SK-N-MC (cell line): Measurements from ENCODE around the gene FOXL2.

ENCODE experiments used
- DNase-seq: peaks from one replicate; pipeline ENCODE4 v3.0.0-alpha.2; 2011; ENCODE audit warnings: low read depth, low spot score
- H3K27ac ChIP-seq: fragments of 200-600 bp; sonication (generic); 2 replicates; pipeline ENCODE4 v1.5.1; 2016; ENCODE audit warnings: mixed run types
- H3K36me3 ChIP-seq: fragments of 200-600 bp; sonication (generic); 2 replicates; pipeline ENCODE4 v1.6.1; 2017; ENCODE audit warnings: antibody characterized with exemption, low read length, mixed read lengths; ENCODE audit not compliant: insufficient read depth
- H3K4me3 ChIP-seq: fragments of 200-600 bp; sonication (generic); 2 replicates; pipeline ENCODE4 v1.5.1; 2016
- H3K9ac ChIP-seq: fragments of 200-600 bp; sonication (generic); 2 replicates; pipeline ENCODE4 v1.8.0; 2017; ENCODE audit warnings: mixed run types, mixed read lengths; ENCODE audit not compliant: insufficient read length
- H3K9me3 ChIP-seq: fragments of 200-600 bp; sonication (generic); 2 replicates; pipeline ENCODE4 v1.6.1; 2017; ENCODE audit warnings: low read depth, mild to moderate bottlenecking, antibody characterized with exemption, low read length, moderate library complexity, mixed read lengths
- EZH2 ChIP-seq: fragments of 200-600 bp; sonication (generic); IDR thresholded peaks from one replicate; pipeline ENCODE4 v1.6.1; 2017; ENCODE audit warnings: antibody characterized with exemption
- FOXP2 ChIP-seq: optimal IDR thresholded peaks from 2 replicates; pipeline ENCODE3; 2011; ENCODE audit warnings: mild to moderate bottlenecking, moderate library complexity; ENCODE audit not compliant: insufficient read depth; ENCODE audit errors: extremely low read length, control extremely low read depth
- POLR2AphosphoS5 ChIP-seq: IDR thresholded peaks from 2 replicates; pipeline ENCODE4 v1.6.1; 2012; ENCODE audit warnings: mild to moderate bottlenecking, low read depth, low read length, borderline replicate concordance

The FOXL2 gene

GRCh38 chr3:138907539-138907938 is 39.4 kb downstream of the FOXL2 start:
- no peak overlapping the region for H3K9ac ChIP-seq
- no peaks in the 10 kb centered on the region for H3K36me3 ChIP-seq
- TF ChIP-seq EZH2, result no peak
- TF ChIP-seq POLR2AphosphoS5, result no peak
- TF ChIP-seq FOXP2, result no peak
- H3K9me3 ChIP-seq, result no peaks in the 10 kb centered on the region
- H3K27ac ChIP-seq, result no peak overlapping the region
- no peak for DNase-seq
- H3K4me3 ChIP-seq, result no peak overlapping the region

GRCh38 chr3:138902171-138902570 is 44.8 kb downstream of the FOXL2 start:
- H3K4me3 ChIP-seq, result no peak overlapping the region
- no peak for DNase-seq
- no peaks in the 10 kb centered on the region for H3K9me3 ChIP-seq
- no peaks in the 10 kb centered on the region for H3K36me3 ChIP-seq
- H3K27ac ChIP-seq, result no peak overlapping the region
- H3K9ac ChIP-seq, result no peak overlapping the region
- TF ChIP-seq POLR2AphosphoS5 (no peak), FOXP2 (no peak), EZH2 (no peak)

- DNase-seq, result no peak
- Histone ChIP-seq H3K27ac (no peak overlapping the region), H3K4me3 (no peak overlapping the region), H3K36me3 (no peaks in the 10 kb centered on the region), H3K9ac (no peak overlapping the region), H3K9me3 (no peaks in the 10 kb centered on the region)
- no peak for TF ChIP-seq POLR2AphosphoS5
- no peak for TF ChIP-seq EZH2
- TF ChIP-seq FOXP2, result no peak
Measured at GRCh38 chr3:138901567-138901966, 45.4 kb downstream of the FOXL2 start.

GRCh38 chr3:138899351-138899991 is 47.5 kb downstream of the FOXL2 start:
- H3K4me3 ChIP-seq, result no peak overlapping the region
- no peaks in the 10 kb centered on the region for H3K36me3 ChIP-seq
- no peak overlapping the region for H3K27ac ChIP-seq
- no peaks in the 10 kb centered on the region for H3K9me3 ChIP-seq
- TF ChIP-seq POLR2AphosphoS5 (no peak), FOXP2 (no peak), EZH2 (no peak)
- DNase-seq, result no peak
- no peak overlapping the region for H3K9ac ChIP-seq

- no peaks in the 10 kb centered on the region for H3K9me3 ChIP-seq
- H3K4me3 ChIP-seq, result no peak overlapping the region
- H3K9ac ChIP-seq, result no peak overlapping the region
- TF ChIP-seq POLR2AphosphoS5 (no peak), EZH2 (no peak), FOXP2 (no peak)
- no peaks in the 10 kb centered on the region for H3K36me3 ChIP-seq
- no peak for DNase-seq
- H3K27ac ChIP-seq, result no peak overlapping the region
Measured at GRCh38 chr3:138898708-138899107, 48.2 kb downstream of the FOXL2 start.

- no peaks in the 10 kb centered on the region for H3K36me3 ChIP-seq
- no peak overlapping the region for H3K4me3 ChIP-seq
- no peak overlapping the region for H3K27ac ChIP-seq
- no peak overlapping the region for H3K9ac ChIP-seq
- no peak for DNase-seq
- TF ChIP-seq FOXP2 (no peak), POLR2AphosphoS5 (no peak), EZH2 (no peak)
- no peaks in the 10 kb centered on the region for H3K9me3 ChIP-seq
Measured at GRCh38 chr3:138898301-138898700, 48.6 kb downstream of the FOXL2 start.
